Panc1 (cell line): ENCODE data around the gene AP4B1. TPM values are rescaled to one million over a fixed set of nuclear protein-coding genes. Genes with fewer than 3 reads are reported as not detected.

Experiments
- ATAC-seq: fragments of 200-7000 bp; cut with Tn5 transposase; 2 replicates; pipeline ENCODE4 v1.9.1; 2020; ENCODE audit warnings: mild to moderate bottlenecking, moderate library complexity
- BruUV-seq: library from RNA; stranded (reverse); fragments of 400-500 nt; replicated peaks from 2 replicates; lab custom pipeline; 2021; lab: Mats Ljungman, UMichigan
- CTCF ChIA-PET: fragments of 300-600 bp; sonication (Branson Sonifier 250); formaldehyde crosslinking; loops from one replicate; lab custom pipeline; 2022; ENCODE audit warnings: antibody characterized with exemption; lab: Charles Lee
- POLR2A ChIA-PET: fragments of 300-600 bp; sonication (Branson Sonifier 250); formaldehyde crosslinking; loops from one replicate; lab custom pipeline; 2022; ENCODE audit warnings: antibody characterized with exemption; lab: Charles Lee
- DNase-seq: peaks from one replicate; pipeline ENCODE4 v3.0.0-alpha.2; 2010; ENCODE audit warnings: low read depth, low spot score
- H3K27ac ChIP-seq: 2 replicates; pipeline ENCODE4 v1.5.1; 2011; ENCODE audit warnings: mild to moderate bottlenecking, low read length, inconsistent platforms
- H3K27me3 ChIP-seq: fragments of 200-500 bp; sonication (Bioruptor generic); 2 replicates; pipeline ENCODE4 v1.6.0; 2014; ENCODE audit warnings: low read length, inconsistent platforms; ENCODE audit not compliant: control insufficient read depth, insufficient read depth
- H3K36me3 ChIP-seq: fragments of 200-500 bp; sonication (Bioruptor generic); 2 replicates; pipeline ENCODE4 v1.5.1; 2014; ENCODE audit warnings: inconsistent platforms, mild to moderate bottlenecking, low read length, moderate library complexity; ENCODE audit not compliant: control insufficient read depth, insufficient read depth
- H3K4me1 ChIP-seq: 2 replicates; pipeline ENCODE4 v1.5.1; 2011; ENCODE audit warnings: inconsistent platforms, mild to moderate bottlenecking, low read length, moderate library complexity; ENCODE audit not compliant: control insufficient read depth, insufficient read depth
- H3K4me3 ChIP-seq, 2 experiments: 2 replicates each; pipeline ENCODE4 v1.5.1; 2011 to 2012; ENCODE audit warnings: low read depth in 2 of 2, low read length in 2 of 2, mild to moderate bottlenecking in 2 of 2, inconsistent platforms in 1 of 2, moderate library complexity in 1 of 2
- H3K9me3 ChIP-seq: fragments of 200-500 bp; sonication (Bioruptor generic); 2 replicates; pipeline ENCODE4 v1.5.1; 2014; ENCODE audit warnings: low read depth, mild to moderate bottlenecking, inconsistent platforms, low read length, moderate library complexity; ENCODE audit not compliant: control insufficient read depth, insufficient read depth
- CTCF ChIP-seq: fragments of 450-650 bp; IDR thresholded peaks from 2 replicates; pipeline ENCODE4 v1.5.1; 2017; ENCODE audit warnings: mild to moderate bottlenecking
- POLR2AphosphoS5 ChIP-seq: IDR thresholded peaks from 2 replicates; pipeline ENCODE4 v1.6.1; 2012; ENCODE audit warnings: mild to moderate bottlenecking, low read depth, low read length, moderate library complexity
- REST ChIP-seq, 2 experiments: IDR thresholded peaks; 2 replicates each; pipeline ENCODE4 v1.6.1; 2011 to 2012; ENCODE audit warnings: low read depth in 2 of 2, control low read depth in 1 of 2, low read length in 1 of 2, mild to moderate bottlenecking in 1 of 2, moderate library complexity in 1 of 2; ENCODE audit not compliant: insufficient read depth in 1 of 2
- SIN3A ChIP-seq: IDR thresholded peaks from 2 replicates; pipeline ENCODE4 v1.6.1; 2012; ENCODE audit warnings: low read depth, mild to moderate bottlenecking, low read length, moderate library complexity, borderline replicate concordance; ENCODE audit not compliant: insufficient read depth
- TCF7L2 ChIP-seq: IDR thresholded peaks from 2 replicates; pipeline ENCODE4 v1.6.1; 2011; ENCODE audit warnings: mild to moderate bottlenecking, low read depth, low read length, inconsistent platforms
- in situ Hi-C: cut with HindIII; loops from 2 replicates; pipeline ENCODE4 v1.10.0; 2016; ENCODE audit warnings: low sequenced_read_pairs, low pct_unique_long_range_greater_than_20kb
- intact Hi-C: fragments of 100-400 bp; cut with micrococcal nuclease; formaldehyde crosslinking; loops from one replicate; pipeline ENCODE4 v1.10.0; 2022; ENCODE audit not compliant: unreplicated experiment
- total RNA-seq: library from RNA; stranded (reverse); gene quantifications from one replicate; pipeline ENCODE4 v1.2.1, GENCODE V29; 2021; ENCODE audit not compliant: unreplicated experiment

The AP4B1 gene
- total RNA-seq, 1 experiment from 2014 or later, result 14.2 TPM

GRCh38 chr1:113918243-113918642, 13.6 kb upstream of the AP4B1 start:
- no TSS peak for BruUV-seq
- Histone ChIP-seq H3K27me3 (no peaks in the 10 kb centered on the region; the same call in 1 of the 2 replicates), H3K4me1 (no peaks in the 10 kb centered on the region), H3K36me3 (no peaks in the 10 kb centered on the region), H3K27ac (no peak overlapping the region), H3K4me3 (no peak overlapping the region), H3K9me3 (no peaks in the 10 kb centered on the region)
- DNase-seq (no peak), ATAC-seq (no peak)
- in situ Hi-C loops, result no loop called here
- CTCF ChIA-PET, result no interaction called here
- intact Hi-C loops, result no loop called here
- TF ChIP-seq SIN3A (no peak), TCF7L2 (no peak), POLR2AphosphoS5 (no peak), CTCF (no peak), REST (IDR thresholded peaks at IDR 0.05; ENCODE audit: insufficient read depth in 1 of 2, low read depth in 2 of 2, low read length in 1 of 2) (no peak)
- POLR2A ChIA-PET, result no interaction called here

GRCh38 chr1:113917400-113918082, 12.9 kb upstream of the AP4B1 start:
- Histone ChIP-seq H3K4me3 (no peak overlapping the region), H3K4me1 (no peaks in the 10 kb centered on the region), H3K27ac (no peak overlapping the region), H3K36me3 (no peaks in the 10 kb centered on the region), H3K9me3 (no peaks in the 10 kb centered on the region), H3K27me3 (no peaks in the 10 kb centered on the region)
- in situ Hi-C loops, result no loop called here
- ChIA-PET POLR2A (no interaction called here), CTCF (no interaction called here)
- ATAC-seq, result no peak
- no peak for TF ChIP-seq SIN3A
- TF ChIP-seq REST (IDR thresholded peaks at IDR 0.05; ENCODE audit: insufficient read depth in 1 of 2, low read depth in 2 of 2, low read length in 1 of 2), result no peak
- no peak for TF ChIP-seq TCF7L2
- no peak for TF ChIP-seq POLR2AphosphoS5
- no peak for TF ChIP-seq CTCF
- no peak for DNase-seq
- intact Hi-C loops, result no loop called here
- no TSS peak for BruUV-seq
